HG03565 (cell line): ENCODE results near the gene CIC.

Experiments
- ATAC-seq: cut with Tn5 transposase; IDR thresholded peaks from one replicate; pipeline ENCODE4 v1.9.1; 2021; ENCODE audit warnings: mild to moderate bottlenecking, moderate library complexity; ENCODE audit not compliant: unreplicated experiment

Gene CIC

DNA sequence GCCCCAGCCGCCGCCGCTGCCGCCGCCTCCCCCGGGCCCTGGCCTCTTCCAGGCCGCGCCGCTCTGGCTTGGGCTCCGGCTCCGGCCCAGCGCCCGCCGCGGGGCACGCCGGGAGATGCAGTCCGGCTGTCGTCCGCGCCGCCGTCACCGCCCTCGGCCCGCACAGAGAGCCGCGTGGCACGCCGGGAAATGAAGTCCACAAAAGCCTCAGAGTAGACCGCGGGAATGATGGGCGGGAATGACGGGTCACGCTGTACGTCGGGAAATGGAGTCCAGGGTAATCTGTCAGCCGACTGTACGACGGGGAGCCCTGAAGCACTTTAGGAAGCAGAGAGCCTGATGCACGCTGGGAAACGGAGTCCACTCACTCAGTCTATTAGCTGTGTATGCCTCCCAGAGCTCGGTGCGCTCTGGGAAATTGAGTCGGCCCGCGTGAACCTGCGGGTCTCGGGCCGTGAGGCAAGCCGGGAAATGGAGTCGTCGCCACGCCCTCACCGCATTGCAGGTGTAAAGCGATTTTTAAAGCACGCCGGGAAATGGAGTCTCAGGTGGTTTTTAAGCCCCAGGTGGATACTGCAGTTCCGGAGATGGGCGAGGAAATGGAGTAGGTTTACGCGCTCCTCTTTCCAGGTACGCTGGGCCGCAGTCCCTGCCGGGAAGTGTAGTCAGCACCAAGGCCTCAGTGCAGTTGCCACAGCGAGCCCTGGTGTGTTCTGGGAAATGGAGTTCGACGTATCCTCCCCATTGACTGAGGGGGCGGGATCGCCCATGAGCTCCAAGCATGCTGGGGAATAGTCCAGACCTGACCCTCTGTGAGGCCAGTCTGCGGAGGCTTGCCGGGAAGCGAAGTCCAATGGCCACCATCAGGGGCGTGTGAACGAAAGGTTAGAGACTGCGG is 26.3 kb upstream of the CIC start, which contains the start of gene GSK3A:
GSK3A (minus strand) TSS at position 91 of the 898 bp plus-strand sequence. CDS start 137 bp downstream, outside the sequence.
- peak; percentile 49 for ATAC-seq

DNA sequence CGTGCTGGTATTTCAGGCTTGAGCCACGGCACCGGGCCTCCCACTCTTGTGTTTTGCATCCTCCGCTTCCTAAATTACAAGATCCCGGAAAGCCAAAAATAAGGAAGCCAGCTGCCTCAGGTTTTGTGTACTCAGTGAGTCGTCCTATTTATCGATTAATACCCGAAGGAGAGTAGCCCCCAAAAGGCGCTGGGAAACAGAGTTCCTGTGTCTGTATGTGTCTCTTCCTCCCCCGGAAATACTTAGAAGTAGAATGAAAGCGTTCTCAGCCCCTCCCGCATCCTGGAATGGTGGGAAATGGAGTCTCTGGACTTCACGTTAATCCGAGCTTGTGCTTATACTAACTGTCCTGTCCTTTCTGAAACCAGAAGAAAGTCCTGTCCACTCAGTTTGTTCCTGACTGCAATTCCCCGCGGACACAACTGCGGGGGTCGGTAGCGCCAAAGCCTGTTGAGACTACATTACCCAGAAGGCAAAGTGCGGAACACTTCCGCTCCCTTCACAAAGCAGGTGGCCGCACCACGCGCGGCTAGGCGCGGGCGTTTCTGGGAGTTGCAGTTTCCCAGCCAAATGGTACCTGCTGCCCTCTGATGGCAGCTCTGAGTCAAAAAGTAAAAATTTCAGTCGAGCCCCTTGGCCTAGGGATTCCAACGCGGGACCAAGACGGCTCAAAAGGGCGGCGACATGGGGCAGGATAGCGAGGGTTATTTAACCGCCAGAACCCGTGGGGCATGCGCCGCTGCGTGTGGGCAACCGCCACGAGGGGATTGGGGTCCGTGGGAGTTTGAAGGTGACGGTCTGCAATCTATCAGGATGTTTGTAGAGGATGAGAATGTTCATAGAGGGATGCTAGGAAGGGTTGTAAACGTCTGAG is 24.5 kb upstream of the CIC start:
- ATAC-seq, result peak; percentile 26

DNA sequence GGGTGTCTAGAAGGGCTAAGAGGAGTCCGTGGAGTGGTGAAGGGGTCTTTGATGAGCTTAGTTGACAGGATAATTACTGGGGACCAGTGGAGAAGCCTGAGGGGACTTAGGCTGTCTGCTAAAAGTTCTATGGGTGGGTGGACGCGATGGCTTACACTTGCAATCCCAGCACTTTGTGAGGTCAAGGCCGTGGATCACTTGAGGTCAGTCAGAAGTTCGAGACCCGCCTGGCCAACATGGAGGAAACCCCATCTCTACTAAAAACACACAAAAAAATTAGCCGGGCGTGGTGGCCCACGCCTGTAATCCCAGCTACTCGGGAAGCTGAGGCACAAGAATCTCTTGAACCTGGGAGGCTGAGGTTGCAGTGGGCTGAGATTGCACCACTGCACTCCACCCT is 23.8 kb upstream of the CIC start:
- ATAC-seq, result no peak

DNA sequence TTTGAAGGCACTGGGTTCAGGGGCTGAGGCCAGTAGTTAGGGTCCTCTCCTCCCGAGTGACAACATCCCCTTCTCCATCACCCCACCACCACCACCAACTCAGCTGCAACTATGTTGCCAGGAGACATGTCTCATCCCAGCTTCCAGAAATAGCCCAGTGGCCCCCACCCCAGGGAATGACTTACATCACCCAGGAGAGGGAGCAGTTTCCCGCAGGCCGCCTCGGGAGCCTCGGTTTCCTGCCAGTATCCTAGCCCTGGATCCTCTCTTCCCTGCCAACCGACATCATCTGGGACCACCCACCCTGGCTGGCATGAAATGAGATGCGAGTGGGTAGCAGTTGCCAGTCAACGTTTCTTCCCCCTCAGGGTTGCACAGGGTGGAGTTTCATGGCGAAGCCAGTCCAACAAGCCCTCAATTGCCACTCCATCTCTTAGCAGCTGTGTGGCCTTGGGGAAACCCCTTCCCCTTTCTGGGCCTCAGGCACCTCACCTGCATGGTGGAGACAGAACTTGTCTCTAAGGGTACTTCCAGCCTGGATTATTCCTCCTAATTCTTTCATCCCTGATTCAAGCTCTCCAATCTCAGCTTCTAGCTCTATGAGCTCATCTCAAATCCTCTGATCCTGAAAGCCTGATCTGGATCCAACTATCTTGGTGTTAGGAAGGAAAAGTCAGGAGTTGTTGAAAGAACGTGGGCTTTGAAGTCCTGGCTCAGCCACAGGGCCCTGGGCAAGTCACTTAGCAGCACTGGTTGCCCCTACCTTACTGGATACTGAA is 22.7 kb upstream of the CIC start:
- no peak for ATAC-seq

DNA sequence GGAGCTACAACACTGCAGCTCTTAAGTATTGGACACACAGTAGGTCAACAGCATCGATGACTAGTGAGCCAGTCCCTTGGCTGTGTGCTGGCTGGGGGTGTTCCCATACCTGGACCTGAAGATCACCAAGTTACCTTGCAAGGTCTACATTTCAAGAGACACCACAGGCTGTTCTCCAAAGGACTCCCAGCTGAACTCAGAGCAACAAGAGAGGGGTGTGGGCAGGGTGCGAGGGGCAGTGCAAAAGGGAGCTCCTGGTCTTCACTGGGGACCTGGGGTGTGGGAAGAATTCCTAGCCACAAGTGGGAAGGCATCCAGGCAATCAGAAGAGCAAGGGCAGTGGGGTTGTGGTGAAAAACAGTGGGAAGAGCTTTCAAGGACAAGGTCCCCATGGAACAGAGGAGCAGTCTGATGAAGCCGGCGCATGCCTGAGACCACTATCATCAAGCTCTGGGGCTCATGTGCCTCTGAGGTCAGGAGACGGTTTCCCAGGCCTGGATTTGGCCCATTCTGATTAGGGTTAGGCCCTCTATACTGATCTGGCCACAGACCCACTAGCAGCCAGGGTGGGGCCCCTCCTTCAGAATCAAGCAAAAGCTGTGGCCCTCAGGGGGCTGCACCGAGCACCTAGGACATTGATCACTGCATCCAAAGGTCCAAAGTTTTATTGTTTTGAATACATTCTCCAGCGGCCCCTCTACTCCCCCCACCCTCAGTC is 22.0 kb upstream of the CIC start:
- ATAC-seq, result no peak

DNA sequence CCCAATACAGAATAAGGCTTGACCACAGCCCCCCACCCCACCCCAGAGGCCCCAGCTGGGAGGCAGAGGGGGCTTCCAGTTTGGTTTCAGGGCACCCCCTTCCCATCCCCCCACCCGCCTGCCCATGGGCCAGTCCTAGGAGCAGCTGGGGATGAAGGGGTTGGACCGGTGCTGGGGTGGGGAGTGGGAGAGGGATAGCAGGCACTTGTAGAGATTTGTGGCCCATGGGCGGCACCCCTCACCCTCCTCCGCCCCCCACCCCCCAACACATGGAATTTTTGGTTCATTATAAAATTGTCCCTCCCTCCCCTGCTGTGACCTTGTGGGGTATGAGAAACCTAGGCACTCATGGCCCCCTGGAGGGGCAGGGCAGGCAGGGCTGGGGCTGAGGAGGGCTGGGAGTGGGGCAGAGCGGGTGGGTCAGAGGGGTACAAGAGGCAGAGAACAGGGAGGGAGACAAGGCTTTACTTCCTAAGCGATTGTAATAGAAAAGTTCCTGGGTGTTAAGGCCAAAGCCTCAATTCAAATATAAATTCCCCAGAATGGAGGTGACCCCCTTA is 21.3 kb upstream of the CIC start:
- no peak for ATAC-seq

DNA sequence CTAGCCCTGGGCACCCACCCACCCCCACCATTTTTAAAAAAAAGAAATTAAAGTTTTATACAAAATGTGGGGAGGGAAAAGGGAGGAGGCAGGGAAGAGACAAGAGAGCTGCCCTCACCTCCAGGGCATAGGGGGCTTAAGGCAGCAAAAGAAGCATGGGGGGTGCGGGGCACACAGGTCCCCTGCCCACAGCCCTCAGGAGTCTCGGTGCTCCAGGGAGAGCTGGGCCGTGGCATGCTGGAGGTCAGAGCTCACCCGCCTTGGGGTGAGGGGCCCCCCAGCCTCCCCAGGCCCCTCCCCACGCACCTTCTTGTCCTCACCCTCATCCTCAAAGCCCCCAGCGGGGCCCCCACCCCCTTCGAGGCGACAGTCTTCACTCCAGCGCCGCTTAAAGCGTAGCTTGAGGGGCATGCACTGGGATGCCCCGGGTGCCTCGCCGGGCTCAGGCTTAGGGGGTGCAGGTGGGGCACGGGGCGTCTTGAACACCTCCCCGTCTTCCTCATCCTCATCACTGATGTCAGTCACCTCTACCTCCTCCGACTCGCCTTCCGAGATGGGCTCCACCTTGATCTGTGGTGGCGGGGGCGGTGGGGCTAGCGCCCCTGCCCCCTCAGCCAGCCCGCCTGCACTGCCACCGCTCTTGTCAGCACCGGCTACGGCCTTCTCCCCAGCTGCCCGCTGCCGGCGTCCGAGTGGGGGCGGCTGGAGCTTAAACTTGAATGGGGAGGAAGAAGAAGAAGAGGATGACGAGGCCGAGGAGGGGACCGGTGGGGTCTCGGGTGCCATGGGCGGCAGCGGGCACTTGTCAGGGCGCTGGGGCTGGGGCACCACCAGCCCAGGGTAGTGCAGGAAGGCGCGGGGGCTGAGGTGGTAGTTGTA is 20.5 kb upstream of the CIC start:
- ATAC-seq, result no peak

DNA sequence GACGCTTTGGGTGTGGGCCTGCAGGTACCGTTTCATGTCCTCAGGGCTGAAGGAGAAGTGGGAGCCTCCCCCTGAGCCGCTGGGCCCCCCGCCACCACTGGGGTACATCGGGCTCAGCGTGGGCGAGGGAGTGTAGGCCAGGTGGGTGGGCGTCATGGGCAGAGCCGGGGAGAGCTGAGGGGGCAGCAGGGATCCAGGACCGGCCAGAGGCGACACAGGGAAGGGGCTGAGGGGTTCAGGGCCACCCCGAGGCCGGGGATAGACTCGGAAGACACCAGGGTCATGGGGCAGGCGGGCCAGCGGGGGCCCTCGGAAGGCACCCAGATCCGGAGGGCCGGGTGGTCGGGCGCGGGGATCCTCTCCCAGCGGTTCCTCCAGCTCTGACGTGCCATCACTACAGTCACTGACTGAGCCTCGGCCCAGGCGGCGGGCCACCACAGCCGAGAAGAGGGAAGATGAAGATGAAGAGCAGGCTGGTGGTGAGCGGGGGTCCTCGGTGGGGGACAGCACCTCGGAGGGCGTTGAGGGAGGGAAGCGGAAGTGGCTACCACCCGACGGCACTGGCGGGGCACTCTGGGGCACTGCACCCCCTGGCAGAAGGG is 19.8 kb upstream of the CIC start:
- ATAC-seq, result no peak

DNA sequence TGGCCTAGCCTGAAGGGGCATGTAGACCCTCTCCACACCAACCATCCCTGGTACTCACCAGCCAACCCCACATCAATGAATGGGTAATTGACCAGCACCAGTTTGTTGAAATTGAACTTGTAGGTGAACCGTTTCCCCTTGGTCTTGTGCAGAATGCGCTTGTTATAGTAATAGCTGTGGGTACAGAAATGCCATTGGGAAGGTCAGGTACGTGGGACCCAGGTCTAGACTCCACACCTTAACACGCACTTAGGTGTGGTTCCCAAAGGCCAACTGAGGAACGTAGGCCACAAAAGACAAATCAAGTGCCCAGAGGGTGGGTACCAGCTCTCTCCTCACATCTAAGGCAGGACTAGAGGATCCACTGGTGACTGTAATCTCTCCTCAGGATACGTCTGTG is 19.3 kb upstream of the CIC start:
- ATAC-seq, result no peak

DNA sequence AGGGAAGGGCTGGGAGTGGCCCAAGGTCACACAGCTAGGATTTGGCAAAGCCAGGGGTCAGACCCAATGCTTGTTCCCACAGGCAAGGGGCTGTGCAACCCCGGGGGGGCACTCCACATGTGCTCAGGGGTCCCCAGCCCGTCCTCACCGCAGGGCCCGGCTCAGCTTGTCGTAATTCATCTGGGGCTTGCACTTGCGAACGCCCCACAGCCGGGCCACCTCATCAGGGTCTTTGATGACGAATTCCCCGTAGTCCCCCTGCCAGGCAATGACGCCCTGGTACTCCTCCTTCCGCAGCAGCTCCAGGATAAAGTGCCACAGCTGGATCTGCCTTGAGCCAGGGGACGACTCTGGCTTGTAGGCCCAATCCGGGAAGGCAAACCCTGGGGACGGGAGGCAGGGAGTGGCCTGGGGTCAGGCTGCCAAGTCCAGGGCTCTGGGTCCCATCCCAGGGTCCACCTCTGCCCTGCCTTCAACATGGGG is 18.8 kb upstream of the CIC start:
- no peak for ATAC-seq

DNA sequence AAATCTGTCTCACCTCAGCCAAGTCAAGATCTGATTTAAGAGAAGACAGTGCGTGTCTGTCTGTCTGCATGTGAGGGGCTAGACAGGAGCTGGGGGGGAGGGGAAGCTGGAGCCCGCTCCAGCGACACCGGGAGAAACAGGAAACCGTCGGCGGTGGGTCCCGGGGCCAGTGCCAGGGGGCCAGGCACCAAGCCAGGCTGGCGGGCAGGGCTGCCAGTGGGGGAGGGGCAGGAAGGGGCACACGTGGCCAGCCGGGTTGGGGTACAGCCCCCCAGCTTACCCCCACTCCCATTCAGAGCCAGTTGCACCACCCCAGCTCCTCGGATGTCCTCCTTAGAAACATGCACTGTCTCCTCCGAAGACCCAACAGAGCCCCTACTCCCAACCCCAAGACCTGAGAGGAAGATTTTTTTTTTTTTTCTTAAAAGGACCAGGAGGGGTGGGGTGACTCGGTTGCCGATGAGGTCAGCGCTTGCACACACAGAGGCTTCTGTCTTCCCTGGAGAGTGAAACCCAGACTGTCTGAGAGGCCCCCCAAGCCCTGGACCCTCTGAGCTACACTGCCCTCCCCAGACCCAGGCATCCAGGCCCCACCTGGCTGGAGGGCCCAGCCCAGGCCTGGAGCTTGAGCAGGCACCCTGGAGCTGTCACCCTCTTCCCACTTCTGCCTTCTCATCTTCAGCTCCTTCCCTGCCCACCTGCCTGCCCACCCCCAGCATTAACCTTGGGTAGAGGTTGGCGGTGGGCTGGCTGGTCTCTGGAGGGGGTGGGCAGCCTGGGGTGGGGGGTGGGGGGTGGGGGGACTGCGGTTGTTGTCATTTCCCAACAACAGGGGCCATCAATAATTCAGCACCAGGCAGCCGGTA is 18.2 kb upstream of the CIC start:
- no peak for ATAC-seq

DNA sequence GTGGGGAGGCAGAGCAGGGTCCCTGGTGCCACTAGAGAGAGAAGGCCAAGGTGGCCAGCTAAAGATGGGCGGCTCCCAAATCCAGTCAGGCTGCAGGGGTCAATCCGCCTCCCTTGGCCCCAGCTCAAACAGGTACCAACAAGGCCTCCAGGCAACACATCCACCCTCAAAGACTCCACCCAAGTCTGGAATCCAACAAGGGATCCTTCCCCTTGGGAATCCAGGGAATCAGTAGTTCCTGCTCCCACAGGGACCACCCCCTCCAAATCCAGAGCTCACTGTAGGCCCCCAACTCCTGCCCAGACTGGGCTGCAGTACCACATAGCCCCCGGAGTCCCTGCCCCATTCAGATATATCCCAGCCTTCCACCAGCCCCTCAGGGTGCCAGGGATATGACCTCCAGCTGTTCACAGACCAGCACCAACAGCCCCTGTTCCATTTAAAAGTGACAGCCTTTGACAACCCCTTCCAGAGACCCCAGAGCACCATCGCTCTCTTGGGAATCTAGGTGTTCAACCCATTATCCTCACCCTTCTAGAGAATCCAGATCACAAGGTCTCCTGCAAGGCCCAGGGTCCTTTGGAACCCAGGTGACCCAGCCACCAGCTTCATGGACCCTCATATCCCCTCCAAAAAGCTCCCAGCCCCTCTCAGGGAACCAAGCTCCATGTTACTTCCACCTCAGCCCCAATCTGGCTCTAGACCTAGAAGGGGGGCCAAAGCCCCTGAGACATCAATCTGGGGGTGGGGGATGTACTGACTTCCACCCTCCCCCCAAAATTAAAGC is 17.3 kb upstream of the CIC start:
- no peak for ATAC-seq

DNA sequence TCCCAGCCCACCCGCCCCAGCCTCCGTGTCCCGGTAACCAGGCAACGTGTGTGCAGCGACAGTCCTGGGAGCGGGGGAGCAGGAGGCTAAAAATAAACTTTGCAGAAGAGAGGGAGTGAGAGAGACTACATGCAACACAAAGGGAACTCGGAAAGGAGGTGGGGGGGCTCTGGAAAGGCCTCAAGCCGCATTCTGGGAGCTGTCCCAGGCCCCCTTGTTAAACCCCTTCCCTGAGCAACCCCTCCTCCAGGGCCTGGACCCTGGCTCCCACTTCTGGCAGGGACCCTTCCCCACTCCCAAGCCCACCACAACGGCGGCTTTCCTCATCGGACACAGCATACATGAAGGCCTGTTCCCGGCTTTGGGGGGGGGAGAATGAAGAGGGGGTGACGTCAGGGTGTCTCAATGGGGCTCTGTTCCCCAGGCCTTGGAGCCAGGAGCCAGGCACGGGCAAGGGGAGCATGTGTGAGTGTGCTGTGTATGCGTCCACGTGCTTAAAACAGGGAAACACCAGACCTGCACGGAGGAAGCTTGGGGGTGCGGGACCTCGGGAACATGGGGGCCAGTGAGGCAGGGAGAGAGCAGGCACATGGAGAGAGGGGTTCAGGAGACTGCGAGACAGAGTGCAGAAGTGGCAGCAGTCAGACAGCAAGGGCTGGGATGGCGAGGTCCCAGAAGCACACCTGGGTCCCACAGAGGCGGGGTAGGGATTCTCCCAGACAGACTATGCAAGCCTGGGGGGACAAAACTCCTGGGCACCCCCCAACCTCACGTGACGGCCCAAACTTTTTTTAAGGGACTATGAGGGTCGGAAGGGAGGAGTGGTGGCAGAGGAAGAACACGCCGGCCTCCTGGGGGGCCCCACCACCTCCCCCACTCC is 16.4 kb upstream of the CIC start:
- ATAC-seq, result no peak

DNA sequence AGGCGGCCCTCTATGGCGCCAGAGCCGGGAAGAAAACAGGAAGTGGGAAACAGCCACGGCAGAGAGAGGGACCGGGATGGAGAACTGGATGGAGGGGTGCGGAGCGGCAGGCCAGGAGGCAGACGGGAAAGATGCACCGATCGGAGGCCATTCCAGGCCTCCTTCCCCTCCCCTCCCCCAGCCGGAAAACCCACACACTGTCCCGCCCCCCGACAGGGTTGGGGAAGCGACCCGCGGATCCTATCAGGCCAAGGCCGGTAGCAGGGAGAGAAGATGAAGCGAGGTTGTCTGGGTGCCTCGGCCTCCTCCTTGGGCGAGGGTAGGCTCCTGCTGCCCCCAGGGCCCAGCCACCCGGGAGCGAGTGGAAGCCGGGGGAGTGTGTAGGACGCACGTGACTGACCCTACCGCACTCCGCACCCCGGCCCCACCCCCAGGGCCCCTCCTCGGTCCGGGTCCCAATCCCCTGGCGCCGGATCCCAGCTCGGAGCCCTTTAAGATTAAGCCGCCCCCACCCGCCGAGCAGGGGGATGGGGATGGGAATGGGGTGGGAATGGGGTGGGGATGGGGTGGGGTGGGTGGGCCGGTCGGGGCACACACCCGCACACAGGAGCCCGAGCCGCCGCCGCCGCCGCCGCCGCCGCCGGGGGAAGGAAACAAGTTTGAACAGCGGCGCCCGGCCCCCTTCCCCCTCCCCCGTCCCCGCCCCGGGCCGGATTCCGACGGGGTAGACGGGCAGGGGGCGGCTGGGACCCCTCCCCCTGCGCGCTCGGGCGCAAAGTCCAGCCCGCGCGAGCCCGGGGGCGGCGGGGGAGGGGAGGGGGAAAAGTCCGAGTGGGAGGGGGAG is 15.6 kb upstream of the CIC start:
- no peak for ATAC-seq
